Left kidney (tissue), 2 donors: Measurements from ENCODE around the gene ZMIZ1. TPM values are rescaled to one million over a fixed set of nuclear protein-coding genes. Genes with fewer than 3 reads are reported as not detected.

Experiments
- DNase-seq: peaks from one replicate; pipeline ENCODE4 v3.0.0-alpha.2; 2013
- polyA plus RNA-seq: library from polyadenylated mRNA; unstranded; fragments of 120-200 nt; gene quantifications from one replicate; pipeline ENCODE4 v1.2.1, GENCODE V29; 2013; ENCODE audit not compliant: insufficient read length

The ZMIZ1 gene
- polyA plus RNA-seq, 1 donor, result 70.2 TPM

GRCh38 chr10:79119306-79119705, 50.5 kb downstream of the ZMIZ1 start:
- no peak for DNase-seq

GRCh38 chr10:79123547-79123963, 54.8 kb downstream of the ZMIZ1 start:
- DNase-seq, result no peak

- no peak for DNase-seq
These were observed 55.3 kb downstream of the ZMIZ1 start for GRCh38 chr10:79124066-79124465.

- DNase-seq, result no peak
These were observed 56.3 kb downstream of the ZMIZ1 start for GRCh38 chr10:79125092-79125491.

DNA sequence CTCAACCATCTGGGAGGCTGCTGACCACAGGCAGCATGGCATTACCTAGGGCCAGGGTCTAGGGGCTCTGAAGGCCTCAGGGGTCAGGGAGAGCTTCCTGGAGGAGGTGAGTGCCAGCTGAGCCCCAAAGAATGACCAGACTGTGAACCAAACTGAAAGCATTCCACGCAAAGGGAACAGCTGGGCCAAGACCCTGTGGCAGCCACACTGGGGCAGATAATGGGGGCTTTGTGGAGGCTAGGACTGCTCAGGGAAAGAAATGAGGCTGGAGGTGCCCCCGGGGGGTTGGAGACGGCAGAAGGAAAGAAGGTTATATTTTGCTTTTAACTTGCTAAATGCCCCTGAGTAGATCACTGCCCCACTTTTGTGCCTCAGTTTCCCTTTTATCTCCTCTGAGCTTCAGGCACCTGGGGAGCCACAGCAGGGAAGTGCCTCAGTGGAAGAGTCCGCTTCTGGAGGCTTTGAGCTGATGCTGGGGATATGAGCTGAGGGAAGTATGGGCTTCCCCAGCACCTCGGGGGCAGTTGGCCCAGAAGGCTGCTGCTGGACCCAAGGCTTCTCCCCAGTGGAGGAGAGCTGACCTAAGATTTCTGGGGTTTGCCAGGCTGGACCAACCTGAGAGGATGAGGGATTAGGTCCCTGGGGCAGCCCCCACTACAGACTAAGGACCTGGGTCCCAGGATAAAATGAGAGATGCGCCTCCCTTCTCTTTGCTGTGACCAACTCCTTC, 57.8 kb downstream of the ZMIZ1 start:
- no peak for DNase-seq

DNA sequence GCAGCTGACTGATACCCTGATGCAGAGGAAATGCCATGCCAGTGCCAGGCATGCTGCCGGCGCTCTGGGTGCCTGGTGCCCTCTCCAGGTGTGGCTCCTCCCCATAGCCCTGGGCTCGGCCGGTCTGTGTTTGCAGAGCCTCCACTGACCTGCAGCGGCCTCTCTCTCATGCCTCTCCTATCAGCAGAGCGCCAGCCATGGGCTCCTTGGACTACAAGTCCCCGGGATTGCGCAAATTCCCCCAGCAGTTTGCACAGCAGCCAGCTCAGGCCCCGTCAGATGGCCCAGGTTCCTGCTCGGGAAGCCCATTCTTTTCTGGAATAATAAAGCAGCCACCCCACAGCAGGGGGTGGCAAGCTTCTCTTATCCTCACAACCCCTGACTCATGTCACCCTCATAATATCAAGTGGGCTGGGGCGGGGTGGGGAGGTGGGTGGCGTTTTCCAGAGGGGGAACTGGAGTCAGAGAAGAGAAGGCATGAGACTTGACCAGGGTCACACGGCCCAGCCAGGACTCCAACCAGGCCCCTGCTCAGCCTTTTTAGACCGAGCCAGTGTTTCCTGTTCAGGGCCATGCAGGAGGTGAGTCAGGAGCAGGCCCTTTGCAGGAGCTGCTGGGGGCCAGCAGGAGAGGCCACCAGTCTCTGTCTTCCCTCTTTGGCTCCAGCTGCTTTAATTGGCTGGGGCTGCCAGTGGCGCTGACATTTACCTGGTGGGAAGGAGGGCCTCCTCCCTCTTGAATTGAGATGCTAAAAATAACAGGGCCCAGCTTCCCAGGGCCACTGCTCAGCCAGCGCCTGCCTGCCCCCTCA, 58.6 kb downstream of the ZMIZ1 start:
- DNase-seq, result no peak

GRCh38 chr10:79128241-79128922, 59.6 kb downstream of the ZMIZ1 start:
- no peak for DNase-seq

- DNase-seq, result no peak
These were observed 60.1 kb downstream of the ZMIZ1 start for GRCh38 chr10:79128923-79129305.

- DNase-seq, result no peak
These were observed 60.7 kb downstream of the ZMIZ1 start for GRCh38 chr10:79129361-79129997.

GRCh38 chr10:79130255-79130654, 61.5 kb downstream of the ZMIZ1 start:
- no peak for DNase-seq

DNA sequence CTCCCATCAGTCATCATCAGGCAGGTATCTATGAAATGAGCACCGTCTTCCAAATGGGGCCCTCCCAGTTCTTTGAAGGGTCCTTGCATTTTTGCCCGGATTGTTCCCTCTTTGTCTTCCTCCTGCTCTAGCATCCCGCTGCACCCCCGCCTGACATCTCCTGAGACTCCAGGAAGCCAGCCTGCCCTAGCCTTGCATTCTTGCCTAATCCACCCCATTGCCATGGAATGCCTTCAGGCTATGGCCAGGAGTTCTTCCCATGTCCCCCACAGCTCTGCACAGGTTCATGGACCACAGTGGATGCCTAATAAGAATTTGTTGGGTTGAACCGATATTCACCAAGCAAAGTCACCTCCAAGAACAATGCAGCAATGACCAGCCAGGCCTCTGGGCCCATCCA, 62.1 kb downstream of the ZMIZ1 start:
- no peak for DNase-seq

GRCh38 chr10:79131836-79132631, 63.3 kb downstream of the ZMIZ1 start:
- DNase-seq, result no peak

GRCh38 chr10:79132681-79133381, 64.1 kb downstream of the ZMIZ1 start:
- no peak for DNase-seq

DNA sequence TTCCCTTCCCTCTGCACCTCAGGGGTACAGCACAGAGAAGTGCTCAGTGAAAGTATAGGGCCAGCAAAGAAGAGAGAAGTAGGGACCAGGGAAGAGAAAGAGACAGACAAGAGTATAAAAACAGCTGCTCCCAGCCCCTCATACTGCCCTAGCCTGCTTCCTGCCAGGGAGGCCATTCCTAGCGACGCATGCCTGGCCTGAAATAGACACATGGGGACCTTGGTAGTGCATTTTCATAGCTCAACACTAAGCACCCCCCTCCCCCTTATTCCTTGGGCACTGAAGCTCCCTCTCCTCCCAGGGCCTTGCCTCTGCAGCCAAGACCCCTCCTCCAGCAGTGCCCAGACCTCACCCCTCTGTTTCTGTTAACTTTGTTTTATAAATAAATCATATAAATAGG, 64.7 kb downstream of the ZMIZ1 start:
- no peak for DNase-seq

- DNase-seq, result no peak
These were observed 67.0 kb downstream of the ZMIZ1 start for GRCh38 chr10:79135790-79136189.

GRCh38 chr10:79136236-79137005, 67.7 kb downstream of the ZMIZ1 start:
- DNase-seq, result no peak

- DNase-seq, result no peak
These were observed 68.6 kb downstream of the ZMIZ1 start for GRCh38 chr10:79137300-79137756.

DNA sequence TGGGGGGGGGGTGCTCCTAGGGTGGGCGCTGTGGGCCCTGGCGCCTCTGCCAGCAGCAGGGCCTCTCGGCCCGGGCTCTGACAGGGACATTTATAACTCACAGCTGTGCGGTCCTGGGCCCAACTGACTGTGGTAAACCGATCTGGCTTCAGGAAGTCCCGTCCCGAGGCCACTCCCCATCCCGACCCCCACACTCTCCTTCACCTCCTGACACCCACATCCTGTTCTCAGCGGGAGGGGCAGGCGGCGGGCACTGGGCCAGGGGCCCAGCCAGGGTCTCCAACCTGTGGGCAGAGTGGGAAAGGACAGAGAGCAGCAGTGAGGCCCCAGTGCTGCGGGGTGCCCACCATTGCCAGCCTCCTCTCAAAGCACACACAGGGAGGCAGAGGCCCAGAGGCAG, 69.1 kb downstream of the ZMIZ1 start:
- DNase-seq, result peak; percentile 74

- DNase-seq, result no peak
These were observed 69.8 kb downstream of the ZMIZ1 start for GRCh38 chr10:79138449-79139123.
